Cerebellar nuclear complex (tissue), 1 donor: ENCODE results near the gene KCNK13.
"Not testable (repeated sequence)": the region's sequence is repeated elsewhere in the genome, so short reads cannot be mapped to it uniquely, and the experiment has no call there.

Experiments
- DNase-seq, 2 experiments: peaks; one replicate each; lab custom pipeline; 2025; lab: John Stamatoyannopoulos, UW

Gene KCNK13

DNA sequence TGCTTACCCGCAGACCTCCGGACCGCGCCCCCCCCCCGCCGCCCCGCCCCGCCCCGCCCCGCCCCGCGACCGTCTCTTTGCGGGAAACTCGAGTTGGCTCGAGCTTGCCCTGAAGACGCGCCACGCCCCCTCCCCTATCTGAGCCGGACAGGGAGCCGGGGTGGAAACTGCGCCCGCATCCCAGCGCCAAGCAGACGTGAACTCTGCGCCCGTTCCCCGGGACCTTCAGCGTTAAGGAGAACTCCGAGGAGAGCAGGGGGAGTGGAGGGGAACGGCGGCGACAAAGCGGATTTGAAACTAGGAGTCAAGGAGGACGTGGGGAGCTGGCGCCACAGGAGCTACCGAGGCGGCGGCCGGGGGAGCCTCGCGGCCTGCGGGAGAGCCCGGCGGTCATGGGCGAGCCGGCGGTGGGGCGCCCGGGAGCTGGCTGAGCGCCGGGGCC lies at the start of gene KCNK13:
TSS of gene KCNK13 (plus strand) at position 310 of the 442 bp plus-strand sequence. CDS start 212 bp downstream, outside the sequence.
- no peak for DNase-seq

GRCh38 chr14:90017371-90017770 lies 44.4 kb upstream of the KCNK13 start:
- DNase-seq: no peak

DNA sequence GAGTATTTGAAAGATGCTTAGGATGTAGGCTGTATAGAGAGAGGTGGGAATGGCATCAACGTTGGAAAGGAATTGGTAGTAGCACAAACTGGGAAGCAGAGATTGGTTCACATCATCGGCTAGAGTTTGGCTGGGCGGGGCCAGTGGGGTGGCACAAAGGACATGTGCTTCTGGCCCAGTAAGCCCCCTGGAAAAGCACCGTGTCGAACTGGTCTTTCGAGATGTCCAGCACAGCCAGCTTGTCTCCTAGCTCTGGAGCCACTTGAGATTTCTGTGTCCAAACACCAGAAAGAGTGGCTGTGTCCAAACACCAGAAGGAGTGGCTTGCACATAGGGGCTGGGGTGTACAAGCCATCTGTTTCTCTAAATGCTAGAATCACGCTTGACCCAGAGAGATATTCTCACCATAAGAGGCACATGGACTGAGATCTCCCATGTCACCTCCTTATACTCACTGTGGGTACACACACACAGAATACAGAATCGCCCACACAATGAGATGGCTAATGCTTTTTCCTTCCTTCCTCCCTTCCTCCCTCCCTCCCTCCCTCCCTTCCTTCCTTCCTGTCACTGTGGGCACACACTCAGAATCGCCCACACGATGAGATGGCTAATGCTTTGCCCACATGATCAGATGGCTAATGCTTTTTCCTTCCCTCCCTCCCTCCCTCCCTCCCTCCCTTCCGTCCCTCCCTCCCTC lies 41.8 kb upstream of the KCNK13 start:
- DNase-seq: no peak

DNA sequence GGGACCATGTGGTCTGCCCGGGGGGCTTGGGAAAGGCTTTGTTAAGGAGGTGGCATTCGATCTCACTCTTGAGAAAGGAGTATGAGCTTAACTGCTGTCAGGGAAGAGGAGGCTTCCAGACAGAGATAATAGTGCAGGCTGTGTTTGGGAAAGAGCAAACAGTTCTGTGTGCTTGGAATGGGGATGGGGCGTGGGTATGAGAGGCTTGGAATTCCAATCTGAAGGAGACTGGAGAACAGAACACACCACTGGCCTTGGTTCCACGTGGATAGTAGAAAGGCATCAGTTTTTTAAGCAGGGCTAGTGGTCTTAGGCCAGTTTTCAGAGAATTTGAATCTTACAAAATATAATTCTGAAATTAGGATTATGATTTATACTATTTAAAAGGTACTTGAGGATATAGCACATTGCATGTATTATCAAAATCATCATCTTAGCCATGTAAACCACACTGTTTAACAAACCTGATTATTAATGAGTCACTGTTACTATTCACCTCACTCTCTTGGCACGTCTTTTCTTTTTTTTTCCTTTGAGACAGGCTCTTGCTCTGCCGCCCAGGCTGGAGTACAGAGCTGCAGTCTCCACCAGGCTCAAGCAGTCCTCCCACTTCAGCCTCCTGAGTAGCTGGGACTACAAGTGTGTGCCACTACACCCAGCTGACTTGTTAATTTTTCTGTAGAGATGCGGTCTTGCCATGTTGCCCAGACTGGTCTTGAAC lies 38.5 kb upstream of the KCNK13 start:
- DNase-seq: no peak

- DNase-seq: no peak
These were observed 36.9 kb upstream of the KCNK13 start for GRCh38 chr14:90024910-90025309.

DNA sequence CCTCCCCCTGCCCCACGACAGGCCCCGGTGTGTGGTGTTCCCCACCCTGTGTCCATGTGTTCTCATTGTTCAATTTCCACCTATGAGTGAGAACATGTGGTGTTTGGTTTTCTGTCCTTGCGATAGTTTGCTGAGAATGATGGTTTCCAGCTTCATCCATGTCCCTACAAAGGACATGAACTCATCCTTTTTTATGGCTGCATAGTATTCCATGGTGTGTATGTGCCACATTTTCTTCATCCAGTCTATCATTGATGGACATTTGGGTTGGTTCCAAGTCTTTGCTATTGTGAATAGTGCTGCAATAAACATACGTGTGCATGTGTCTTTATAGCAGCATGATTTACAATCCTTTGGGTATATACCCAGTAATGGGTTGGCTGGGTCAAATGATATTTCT lies 35.2 kb upstream of the KCNK13 start:
- not testable (repeated sequence) for DNase-seq

DNA sequence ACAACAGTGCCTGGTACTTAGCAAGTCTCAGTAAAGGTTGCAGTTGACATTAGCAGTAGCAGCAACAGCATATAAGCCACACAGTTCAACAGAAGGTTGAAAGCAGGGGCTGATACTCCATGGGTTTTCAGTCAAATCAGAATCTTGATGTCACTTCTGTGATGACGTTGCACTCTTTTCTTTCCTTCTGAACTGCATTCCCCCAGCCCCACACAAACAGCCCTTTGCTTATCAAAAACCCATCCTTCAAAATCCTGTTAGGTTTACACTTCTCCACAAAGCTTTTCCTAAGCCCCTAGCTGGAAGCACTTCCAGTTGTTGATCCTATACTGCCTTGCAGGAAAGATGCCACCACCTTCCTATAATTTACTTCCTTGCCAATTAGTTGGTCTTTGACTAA lies 34.0 kb upstream of the KCNK13 start:
- DNase-seq: no peak

GRCh38 chr14:90034156-90034555 lies 27.6 kb upstream of the KCNK13 start:
- DNase-seq: no peak

DNA sequence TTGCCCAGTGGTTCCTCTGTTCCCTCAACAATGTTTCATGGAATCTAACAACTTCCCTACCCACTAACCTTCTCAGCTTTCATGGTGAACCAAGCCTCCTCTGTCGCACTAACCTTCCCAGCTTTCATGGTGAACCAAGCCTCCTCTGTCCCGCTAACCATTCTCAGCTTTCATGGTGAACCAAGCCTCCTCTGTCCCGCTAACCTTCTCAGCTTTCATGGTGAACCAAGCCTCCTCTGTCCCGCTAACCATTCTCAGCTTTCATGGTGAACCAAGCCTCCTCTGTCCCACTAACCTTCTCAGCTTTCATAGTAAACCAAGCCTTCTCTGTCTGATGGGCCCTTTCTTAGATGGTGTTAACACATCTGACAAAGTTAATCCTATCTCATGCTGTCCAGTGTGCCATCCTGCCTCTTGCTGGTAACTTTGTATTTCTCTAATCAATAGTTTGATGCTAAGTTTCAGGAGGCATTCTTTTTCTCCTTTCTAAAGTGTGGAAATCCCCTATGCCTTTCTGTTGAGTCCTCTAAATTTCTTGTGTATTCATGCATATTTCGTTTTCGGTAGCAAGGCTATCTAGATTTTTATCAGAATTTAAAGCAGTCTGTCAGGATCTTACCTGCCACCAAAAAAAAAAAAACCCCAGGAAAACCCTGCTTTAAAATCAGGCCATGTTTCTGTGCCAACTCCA lies 26.8 kb upstream of the KCNK13 start:
- DNase-seq: no peak

DNA sequence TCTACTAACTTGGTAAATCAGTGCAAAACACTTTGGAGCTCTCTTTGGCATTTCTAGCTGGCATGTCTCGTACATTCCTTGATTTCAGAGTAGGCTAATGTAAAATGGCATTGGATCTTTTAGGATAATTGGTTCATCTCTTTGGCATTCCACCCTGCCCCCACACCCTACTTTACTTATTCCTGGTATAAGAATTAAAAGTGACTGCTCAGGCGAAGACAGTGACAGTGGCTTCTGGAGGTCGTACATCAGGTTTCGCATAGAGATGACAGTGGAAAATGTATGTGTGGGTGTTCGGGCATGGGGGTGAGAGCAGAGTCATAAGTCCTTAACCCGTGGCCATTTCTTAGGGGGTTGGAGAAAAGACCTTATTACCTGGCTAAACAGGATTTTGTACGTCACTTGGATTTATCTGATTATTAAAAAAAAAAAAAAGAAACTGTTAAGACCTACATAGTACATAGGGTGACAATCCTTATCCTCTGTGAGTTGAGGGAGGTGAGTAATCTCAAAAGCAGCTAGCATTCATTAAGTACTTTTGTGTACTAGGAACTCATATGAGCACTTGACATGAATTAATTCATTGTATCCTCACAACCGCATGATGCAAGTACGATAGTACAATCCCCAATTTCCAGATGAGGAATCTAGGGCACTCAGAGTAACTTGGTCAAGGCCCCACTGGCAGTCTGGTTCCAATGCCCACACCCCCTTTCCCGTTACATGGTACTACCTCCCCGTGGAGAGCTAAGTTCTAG lies 22.4 kb upstream of the KCNK13 start:
- DNase-seq: no peak

DNA sequence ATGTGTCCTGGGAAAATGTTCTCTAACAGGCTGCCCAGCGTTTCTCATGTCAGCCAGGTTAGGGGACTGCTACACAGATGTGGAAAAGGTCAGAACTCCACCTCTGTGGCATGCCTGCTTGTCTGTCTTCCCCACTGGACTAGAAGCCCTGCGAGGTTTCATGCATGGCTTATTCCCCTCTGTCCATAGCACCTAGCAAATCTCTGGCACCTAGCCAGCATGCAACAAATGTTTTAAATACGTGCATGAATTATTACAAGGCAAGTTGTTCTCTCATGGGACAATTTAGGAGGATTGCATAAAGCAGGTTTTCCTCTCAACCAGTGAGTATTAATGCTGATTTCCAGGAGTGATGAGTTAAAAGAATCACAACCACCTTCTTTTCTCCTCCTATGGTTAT lies 21.4 kb upstream of the KCNK13 start:
- no peak for DNase-seq

DNA sequence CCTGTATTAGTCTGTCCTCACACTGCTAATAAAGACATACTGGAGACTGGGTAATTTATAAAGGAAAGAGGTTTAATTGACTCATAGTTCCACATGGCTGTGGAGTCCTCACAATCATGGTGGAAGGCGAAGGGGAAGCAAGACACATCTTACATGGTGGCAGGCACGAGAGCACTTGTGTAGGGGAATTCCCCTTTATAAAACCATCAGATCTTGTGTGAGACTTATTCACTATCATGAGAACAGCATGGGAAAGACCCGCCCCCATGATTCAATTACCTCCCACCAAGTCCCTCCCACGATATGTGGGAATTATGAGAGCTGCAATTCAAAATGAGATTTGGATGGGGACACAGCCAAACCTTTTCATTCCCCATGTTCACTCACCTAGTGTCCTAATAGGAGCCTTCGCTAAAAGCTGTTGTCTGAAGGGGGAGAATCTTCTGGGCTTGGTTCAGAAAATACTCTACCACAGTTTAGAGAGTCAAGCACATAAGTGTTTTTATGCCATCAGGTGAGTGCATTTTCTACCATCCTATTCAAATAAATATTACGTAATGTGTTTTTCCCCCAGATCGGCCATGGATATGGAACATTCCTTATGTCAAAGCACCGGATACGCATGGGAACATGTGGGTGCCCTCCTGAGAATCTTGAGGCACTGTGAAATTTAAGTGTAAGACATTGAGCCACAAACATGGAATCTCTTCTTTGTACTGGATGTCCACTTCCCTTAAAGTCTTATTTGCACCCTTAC lies 19.1 kb upstream of the KCNK13 start:
- DNase-seq: no peak

GRCh38 chr14:90045616-90046015 lies 16.2 kb upstream of the KCNK13 start:
- no peak for DNase-seq

DNA sequence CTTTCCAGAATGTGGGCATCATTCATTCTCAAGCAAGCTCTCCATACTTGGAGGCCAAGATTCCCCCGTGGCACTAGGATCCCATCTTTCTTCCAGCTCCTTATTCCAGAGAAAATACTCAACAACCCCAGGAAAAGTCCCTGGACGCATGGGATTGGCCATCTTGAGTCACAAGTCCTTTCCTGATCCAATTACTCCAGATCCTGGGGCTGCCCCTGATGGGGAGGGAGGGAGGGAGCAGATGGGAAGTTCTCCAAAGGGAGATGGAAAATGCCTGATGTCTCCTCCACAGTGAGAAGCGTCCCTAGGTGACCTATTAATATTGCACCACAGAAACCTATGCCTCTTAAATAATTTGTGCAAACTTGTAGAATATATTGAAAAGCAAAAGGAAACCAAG lies 12.4 kb upstream of the KCNK13 start:
- DNase-seq: no peak

GRCh38 chr14:90050271-90050670 lies 11.5 kb upstream of the KCNK13 start:
- no peak for DNase-seq

GRCh38 chr14:90053044-90053443 lies 8.8 kb upstream of the KCNK13 start:
- DNase-seq: no peak

GRCh38 chr14:90054803-90055202 lies 7.0 kb upstream of the KCNK13 start:
- no peak for DNase-seq

DNA sequence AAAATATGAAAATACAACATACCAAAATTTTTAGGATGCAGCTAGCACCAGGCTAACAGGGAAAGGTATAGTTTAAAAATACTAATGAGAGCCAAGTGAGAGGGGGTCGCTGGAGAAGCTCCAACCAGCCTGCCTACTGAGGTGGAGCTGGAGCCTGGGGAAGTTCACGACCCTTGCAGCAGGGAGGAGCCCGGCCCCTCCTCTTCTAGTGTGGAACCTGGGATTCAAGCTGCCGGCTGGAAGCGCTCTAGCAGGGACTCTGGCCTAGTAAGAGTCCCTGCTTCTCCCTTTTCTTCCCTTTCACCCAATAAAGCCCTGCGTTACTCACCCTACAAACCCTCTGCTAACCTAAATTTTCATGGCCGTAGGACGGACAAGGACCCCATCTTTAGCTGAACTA lies 5.0 kb upstream of the KCNK13 start:
- DNase-seq: no peak

DNA sequence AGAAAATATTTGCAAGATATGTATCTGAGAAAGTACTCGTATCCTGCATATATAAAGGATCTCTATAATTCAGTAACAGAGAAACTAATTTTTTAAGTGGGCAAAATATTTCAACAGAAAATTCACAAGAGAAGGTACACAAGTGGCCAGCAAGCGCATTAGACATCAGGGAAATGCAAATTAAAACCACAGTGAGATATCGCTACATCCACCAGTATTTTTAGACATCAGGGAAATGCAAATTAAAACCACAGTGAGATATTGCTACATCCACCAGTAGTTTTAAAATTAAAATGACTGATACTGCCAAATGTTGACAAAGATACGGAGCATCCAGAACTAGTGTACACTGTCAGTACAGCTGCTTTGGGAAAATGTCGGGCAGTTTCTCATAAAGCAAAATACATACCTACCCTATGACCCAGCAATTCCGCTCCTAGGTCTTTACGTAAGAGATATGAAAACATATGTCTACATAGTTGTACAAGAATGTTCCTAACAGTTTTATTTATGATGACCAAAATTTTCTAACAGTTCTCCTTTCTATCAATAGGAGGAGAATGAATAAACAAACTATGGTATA lies 2.8 kb upstream of the KCNK13 start:
- DNase-seq: no peak

GRCh38 chr14:90060312-90060964 lies 1.4 kb upstream of the KCNK13 start:
- no peak for DNase-seq
